CD4-positive, alpha-beta T cell treated with Interleukin-15 for 1 hour (primary cell): Measurements from ENCODE around the gene CRAMP1.
A peak's percentile ranks its signal among the peaks of the same experiment; 100 is the strongest.
"Not testable (repeated sequence)": the region's sequence is repeated elsewhere in the genome, so short reads cannot be mapped to it uniquely, and the experiment has no call there.

Experiments used
- DNase-seq: peaks from one replicate; pipeline ENCODE4 v3.0.0-alpha.2; 2020

The CRAMP1 gene

GRCh38 chr16:1690810-1691209 is 78.7 kb downstream of the CRAMP1 start:
- DNase-seq: no peak

- no peak for DNase-seq
These were observed 79.1 kb downstream of the CRAMP1 start for GRCh38 chr16:1691276-1691675.

DNA sequence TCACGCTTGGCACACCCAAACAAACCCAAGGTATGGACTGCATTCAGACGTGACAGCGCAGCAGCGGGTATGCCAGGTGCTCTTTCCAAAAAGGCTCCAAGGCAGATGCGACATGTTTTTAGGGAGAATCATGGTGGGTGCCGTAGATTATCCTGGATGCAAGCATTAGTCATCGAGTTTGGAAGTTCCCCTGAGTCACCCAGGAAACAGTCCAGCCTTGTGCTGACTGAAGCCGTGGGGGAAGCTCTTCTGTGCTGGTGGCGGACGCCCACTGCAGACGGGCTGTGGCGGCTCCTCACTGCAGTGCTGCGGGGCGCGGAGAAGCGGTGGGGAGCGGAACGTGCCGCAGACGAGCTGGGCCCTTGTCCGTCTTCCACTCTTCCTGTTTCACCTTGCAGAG is 79.8 kb downstream of the CRAMP1 start:
- DNase-seq: no peak

DNA sequence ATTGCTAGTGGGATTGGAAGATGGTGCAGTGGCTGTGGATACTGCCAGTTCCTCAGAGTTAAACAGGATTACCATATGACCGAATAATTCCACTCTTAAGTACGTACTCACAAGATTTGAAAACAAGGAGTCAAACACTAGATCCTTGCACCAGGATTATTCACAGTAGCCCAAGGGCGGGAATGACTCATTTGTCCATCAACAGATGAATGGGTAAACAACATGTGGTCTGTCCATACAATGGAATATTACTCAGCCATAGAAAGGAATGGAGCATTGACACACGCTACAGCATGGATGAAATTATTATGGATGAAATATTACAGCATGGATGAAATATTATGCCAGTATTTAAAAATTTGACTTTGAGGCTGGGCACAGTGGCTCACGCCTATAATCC is 84.7 kb downstream of the CRAMP1 start:
- DNase-seq: no peak

GRCh38 chr16:1698680-1699079 is 86.5 kb downstream of the CRAMP1 start:
- no peak for DNase-seq

- no peak for DNase-seq
These were observed 88.1 kb downstream of the CRAMP1 start for GRCh38 chr16:1700246-1700645.

DNA sequence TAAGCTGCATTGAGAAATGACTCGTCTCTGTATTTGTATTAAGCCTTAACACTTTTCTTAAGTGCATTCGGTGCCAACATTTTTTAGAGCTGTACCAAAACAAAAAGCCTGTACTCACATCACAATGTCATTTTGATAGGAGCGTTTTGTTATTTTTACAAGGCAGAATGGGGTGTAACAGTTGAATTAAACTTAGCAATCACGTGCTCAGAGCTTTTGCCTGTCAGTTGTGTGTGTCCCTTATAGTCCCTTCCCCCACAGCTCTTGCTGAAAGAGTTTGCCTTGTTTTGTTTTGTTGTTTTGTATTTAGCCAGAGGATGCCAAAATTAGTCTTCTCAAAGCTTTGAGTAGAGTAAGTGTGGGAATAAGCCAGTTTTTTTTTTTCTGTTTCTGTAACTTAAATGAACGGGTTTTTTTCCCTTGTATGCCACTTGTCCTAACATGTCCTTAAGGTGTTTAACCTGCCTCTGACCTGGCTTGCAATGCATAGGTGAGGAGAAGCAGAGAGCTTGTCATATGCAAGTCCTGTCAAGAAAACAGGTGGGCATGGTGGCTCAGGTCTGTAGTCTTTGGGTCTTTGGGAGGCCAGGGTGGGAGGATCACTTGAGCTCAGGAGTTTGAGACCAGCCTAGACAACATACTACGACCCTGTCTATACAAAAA is 89.2 kb downstream of the CRAMP1 start:
- no peak for DNase-seq

DNA sequence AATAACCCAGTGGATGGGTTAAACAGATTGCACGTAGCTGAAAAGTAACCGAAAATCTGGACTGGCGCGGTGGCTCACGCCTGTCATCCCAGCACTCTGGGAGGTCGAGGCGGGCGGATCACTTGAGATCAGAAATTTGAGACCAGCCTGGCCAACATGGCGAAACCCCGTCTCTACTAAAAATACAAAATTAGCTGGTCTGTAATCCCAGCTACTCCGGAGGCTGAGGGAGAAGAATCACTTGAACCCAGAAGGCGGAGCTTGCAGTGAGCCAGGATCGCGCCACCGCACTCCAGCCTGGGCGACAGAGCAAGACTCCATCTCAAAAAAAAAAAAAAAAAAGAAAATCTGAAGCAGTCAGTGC is 93.1 kb downstream of the CRAMP1 start:
- DNase-seq: peak; percentile 38

GRCh38 chr16:1705688-1706385 is 93.7 kb downstream of the CRAMP1 start, which contains the start of gene MAPK8IP3:
MAPK8IP3 (plus strand) TSS chr16:1706195; CDS start chr16:1706340, 145 bp downstream.
- peak; percentile 91 for DNase-seq

DNA sequence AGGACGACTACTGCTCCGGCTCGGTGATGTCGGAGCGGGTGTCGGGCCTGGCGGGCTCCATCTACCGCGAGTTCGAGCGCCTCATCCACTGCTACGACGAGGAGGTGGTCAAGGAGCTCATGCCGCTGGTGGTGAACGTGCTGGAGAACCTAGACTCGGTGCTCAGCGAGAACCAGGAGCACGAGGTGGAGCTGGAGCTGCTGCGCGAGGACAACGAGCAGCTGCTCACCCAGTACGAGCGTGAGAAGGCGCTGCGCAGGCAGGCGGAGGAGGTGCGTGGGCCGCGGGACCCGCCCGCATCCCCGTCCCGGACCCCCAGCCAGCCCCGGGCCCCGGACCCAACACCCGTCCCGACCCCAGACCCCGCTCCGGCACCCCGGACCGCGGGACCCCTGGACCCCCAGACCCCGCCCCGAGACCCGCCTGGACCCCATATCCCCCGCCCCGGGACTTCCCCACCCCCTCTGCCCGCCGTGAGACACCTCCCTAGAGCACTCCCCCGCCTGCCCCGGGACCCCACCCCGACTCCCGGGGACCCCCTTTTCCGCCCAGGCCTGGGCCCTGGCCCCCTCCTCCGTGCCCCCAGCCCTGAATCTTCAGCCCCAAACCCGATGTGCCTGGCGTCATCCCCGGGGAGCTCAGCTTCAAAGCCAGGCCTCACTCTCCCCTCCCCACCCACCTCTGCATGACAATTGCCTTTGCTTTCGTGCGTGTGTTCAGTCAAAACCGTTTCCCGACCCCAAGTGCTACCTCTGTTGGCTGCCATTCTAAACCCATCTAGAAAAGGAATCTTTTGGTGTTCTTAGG is 94.4 kb downstream of the CRAMP1 start:
- DNase-seq: peak; percentile 35

DNA sequence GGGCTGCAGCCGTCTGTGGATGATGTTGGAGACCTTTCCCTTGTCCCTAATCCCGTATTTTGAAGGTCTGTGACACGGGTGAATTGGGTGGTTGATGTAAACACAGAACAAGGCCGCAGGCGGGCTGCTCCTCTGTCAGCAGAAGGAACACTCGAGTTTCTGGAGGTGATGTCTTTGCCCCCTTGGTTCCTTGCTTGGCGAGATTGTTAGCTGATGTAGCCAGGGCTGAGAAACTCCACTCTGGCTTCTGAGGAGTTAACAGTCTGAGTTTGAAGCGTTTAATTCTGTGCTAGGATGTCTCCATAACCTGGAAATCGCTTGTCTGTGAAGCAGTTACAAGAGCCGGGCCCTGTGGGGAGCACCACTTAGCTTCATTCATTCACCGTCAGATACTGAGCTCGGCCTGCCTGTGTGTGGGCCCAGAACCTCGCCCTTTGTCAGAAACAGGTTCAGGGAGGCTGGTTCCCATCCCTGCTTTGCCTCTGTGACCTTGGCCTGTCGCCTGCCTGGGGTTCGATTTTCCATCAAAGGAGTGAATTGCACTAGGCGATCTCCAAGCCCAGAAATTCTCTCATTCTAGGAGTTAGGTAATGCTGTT is 95.1 kb downstream of the CRAMP1 start:
- no peak for DNase-seq

DNA sequence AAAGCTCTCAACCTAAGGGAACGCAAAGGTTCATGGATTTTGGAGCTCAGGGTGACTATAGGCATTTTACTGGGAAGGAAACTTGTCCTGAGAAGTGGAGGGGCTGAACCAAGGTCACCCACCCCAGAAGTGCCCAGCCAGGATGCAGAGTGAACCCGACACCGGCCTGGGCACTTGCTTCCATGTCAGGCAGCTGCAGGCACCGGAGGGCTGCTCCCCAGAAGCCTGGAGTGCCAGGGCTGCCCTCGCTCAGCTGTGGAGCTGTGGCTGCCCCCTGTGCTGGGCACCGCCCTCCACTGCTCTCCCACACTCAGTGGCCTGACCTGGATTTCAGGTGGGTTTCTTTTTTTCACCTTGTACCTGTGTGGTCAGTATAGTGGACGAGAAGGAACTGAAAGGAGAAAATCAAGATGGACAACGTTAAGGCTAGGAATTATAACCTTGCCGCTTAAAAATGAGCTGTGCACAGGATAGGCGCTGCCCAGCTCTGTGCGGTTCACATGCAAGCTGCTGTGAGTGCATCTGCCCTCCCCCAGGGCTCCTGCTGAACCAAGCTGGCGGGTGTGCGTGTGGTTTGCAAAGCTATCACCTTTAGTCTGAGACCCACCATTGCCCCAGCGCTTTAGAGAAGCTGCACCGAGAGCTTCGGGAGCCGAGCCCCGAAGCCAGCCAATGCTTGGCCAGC is 96.1 kb downstream of the CRAMP1 start:
- no peak for DNase-seq

DNA sequence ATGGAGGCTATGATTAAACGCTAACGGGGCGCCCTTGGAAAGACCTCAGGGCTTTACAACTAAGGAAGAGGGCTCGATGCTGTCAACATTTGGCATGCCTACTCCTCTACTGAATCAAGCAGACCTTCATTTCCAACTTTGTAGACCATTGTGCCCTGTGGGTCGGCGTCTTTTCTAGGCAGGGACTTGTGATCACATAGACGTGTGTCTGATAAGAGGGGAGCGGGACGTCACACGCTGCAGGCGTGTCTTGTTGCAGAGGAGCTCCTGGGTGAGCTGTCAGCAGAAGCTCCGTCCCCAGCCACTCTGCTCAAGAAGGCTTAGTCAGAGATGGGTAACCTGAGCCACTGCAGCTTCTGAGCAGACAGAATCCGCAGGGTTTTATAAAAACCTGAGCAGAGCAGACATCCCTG is 96.6 kb downstream of the CRAMP1 start:
- no peak for DNase-seq

DNA sequence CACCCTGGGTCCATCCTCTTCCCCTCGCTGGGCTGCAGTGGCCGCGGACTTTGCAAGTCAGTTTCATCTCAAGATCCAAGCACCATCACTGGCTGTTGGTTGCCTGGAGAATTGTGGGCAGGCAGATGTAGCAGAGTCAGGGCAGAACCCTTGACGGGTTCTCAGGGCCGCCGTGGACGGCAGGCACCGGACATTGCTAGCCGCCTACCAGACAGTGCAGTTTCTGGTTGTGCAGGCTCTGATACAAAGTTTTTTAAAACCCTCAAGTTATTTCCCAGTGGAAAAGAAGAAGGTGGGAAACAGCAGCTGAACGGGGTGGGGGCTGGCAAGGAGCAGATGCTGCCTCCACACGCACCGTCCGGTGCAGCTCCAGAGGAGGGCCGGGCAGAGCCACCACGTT is 97.2 kb downstream of the CRAMP1 start:
- DNase-seq: no peak

GRCh38 chr16:1710811-1711507 is 98.8 kb downstream of the CRAMP1 start:
- no peak for DNase-seq

DNA sequence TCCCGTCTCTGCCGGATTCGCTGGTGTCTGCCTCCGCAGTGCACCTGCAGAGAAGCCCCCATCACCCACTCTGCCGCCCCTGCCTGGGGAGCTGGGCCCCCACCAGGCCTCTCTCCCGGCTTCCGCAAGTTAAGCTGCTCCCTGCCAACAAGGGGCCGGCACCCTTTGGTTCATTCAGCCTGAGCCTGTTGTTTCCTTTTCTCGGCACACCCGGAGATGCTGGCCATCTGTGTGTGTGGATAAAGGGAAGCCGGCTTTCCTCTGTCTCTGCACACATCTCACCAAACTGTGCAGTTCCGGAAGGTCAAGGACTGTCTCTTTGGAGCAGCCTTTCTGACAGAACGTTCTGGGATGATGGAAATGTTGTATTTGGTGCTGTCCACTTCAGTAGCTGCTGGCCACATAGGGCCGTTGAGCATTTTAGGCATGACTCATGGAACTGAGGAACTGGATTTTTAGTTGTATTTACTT is 100.7 kb downstream of the CRAMP1 start:
- no peak for DNase-seq

GRCh38 chr16:1713331-1713730 is 101.2 kb downstream of the CRAMP1 start:
- no peak for DNase-seq

DNA sequence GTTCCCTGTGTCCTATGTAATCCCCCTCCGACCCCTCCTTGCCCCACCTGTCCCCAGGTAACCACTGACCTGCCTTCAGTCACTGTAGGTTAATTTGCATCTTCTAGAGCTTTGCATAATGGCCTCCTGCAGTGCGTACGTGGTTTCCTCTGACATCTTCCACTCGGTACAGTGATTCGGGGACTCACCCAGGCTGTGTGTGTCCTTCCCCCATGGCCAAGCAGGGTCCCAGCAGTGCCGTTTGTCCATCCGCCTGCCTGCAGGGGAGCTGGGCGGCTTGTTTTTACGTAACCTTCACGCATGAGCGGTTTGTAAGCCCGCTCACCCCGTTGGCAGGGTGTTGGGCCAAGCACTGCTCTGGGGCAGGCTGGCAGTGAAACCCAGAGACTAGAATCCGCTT is 101.8 kb downstream of the CRAMP1 start:
- peak; percentile 81 for DNase-seq

GRCh38 chr16:1715220-1715619 is 103.1 kb downstream of the CRAMP1 start:
- no peak for DNase-seq

DNA sequence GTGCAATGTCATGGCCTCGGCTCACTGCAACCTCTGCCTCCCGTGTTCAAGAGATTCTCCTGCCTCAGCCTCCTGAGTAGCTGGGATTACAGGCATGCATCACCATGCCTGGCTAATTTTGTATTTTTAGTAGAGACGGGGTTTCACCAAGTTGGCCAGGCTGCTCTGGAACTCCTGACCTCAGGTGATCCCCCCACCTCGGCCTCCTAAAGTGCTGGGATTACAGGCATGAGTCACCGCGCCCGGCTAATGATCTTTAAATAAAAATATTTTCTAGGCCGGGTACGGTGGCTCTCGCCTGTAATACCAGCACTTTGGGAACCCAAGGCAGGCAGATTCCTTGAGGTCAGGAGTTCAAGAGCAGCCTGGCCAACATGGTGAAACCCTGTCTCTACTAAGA is 106.1 kb downstream of the CRAMP1 start:
- DNase-seq: not testable (repeated sequence)

DNA sequence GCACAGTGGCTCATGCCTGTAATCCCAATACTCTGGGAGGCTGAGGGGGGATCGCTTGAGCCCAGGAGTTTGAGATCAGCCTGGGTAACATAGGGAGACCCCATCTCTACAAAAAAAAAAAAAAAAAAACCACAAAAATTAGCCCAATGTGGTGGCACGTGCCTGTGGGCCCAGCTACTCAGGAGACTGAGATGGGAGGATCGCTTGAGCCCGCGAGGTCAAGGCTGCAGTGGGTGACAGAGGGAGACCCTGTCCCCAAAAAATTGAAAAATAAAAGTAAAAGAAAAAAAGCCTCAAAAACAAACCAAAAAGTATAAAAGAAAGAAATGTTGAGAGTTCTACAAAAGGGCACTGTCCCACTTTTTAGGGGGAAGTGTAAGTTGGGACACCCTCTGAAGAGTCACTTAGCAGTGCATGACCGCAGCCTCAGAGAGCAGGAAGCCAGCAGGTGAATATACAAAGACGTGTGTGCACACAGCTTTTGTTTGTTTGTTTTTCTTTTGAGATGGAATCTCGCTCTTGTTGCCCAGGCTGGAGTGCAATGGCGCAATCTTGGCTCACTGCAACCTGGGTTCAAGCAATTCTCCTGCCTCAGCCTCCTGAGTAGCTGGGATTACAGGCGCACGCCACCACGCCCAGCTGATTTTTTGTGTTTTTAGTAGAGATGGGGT is 107.5 kb downstream of the CRAMP1 start:
- peak; percentile 46 for DNase-seq
